HEK293 (cell line): Measurements from ENCODE around the gene SINHCAF.
A peak's percentile ranks its signal among the peaks of the same experiment; 100 is the strongest.

Experiments
- CTCF ChIA-PET: fragments of 350-600 bp; formaldehyde crosslinking; extraction: SDS; loops from one replicate; lab custom pipeline; 2021; ENCODE audit warnings: antibody characterized with exemption; lab: Yijun Ruan, JAX
- POLR2A ChIA-PET: fragments of 300-600 bp; formaldehyde crosslinking; extraction: SDS; loops from one replicate; lab custom pipeline; 2020; ENCODE audit warnings: antibody characterized with exemption, inconsistent platforms; lab: Yijun Ruan, JAX
- H3K27ac ChIP-seq: fragments of 200-500 bp; sonication (Bioruptor generic); 2 replicates; pipeline ENCODE4 v1.5.1; 2014; ENCODE audit warnings: low read depth, low read length, control low read depth, inconsistent platforms; ENCODE audit errors: extremely low read depth
- H3K36me3 ChIP-seq, 2 experiments: fragments of 200-500 bp in 1 of 2; sonication (Bioruptor generic) in 1 of 2; 1 replicate in 1 of 2; 2 replicates in 1 of 2; pipeline ENCODE4 v1.5.1; 2014 to 2017; ENCODE audit warnings: inconsistent platforms in 2 of 2, low read length in 2 of 2; ENCODE audit not compliant: control insufficient read depth in 2 of 2, insufficient read depth in 1 of 2
- H3K4me1 ChIP-seq: fragments of 200-500 bp; sonication (Bioruptor generic); 2 replicates; pipeline ENCODE4 v1.5.1; 2014; ENCODE audit warnings: mild to moderate bottlenecking, low read length, inconsistent platforms; ENCODE audit not compliant: control insufficient read depth, insufficient read depth
- H3K4me3 ChIP-seq: 2 replicates; pipeline ENCODE4 v1.5.1; 2011; ENCODE audit warnings: low read depth, mild to moderate bottlenecking, control low read depth, low read length, moderate library complexity
- H3K9me3 ChIP-seq: fragments of 200-500 bp; sonication (Bioruptor generic); 2 replicates; pipeline ENCODE4 v1.5.1; 2014; ENCODE audit warnings: low read depth, low read length, inconsistent platforms; ENCODE audit not compliant: control insufficient read depth, insufficient read depth
- FEZF1 ChIP-seq: fragments of 450-650 bp; formaldehyde crosslinking; IDR thresholded peaks from 2 replicates; pipeline ENCODE4 v1.5.1; 2016; ENCODE audit warnings: missing biosample characterization, missing genetic modification characterization
- INSM2 ChIP-seq: fragments of 450-650 bp; formaldehyde crosslinking; IDR thresholded peaks from 2 replicates; pipeline ENCODE4 v1.5.1; 2016; ENCODE audit warnings: missing biosample characterization, missing genetic modification characterization
- KLF17 ChIP-seq: fragments of 450-650 bp; formaldehyde crosslinking; IDR thresholded peaks from 2 replicates; pipeline ENCODE4 v1.5.1; 2016; ENCODE audit warnings: missing biosample characterization, missing genetic modification characterization
- PRDM10 ChIP-seq: fragments of 450-650 bp; formaldehyde crosslinking; IDR thresholded peaks from 2 replicates; pipeline ENCODE4 v1.5.1; 2016; ENCODE audit warnings: missing biosample characterization, missing genetic modification characterization
- PRDM4 ChIP-seq: fragments of 450-650 bp; formaldehyde crosslinking; IDR thresholded peaks from 2 replicates; pipeline ENCODE4 v1.5.1; 2017; ENCODE audit warnings: missing biosample characterization, missing genetic modification characterization
- ZNF529 ChIP-seq: fragments of 450-650 bp; formaldehyde crosslinking; IDR thresholded peaks from 2 replicates; pipeline ENCODE4 v1.5.1; 2017; ENCODE audit warnings: missing genetic modification characterization, missing biosample characterization; ENCODE audit not compliant: insufficient replicate concordance
- ZNF664 ChIP-seq: fragments of 450-650 bp; formaldehyde crosslinking; IDR thresholded peaks from 2 replicates; pipeline ENCODE4 v1.5.1; 2016; ENCODE audit warnings: missing biosample characterization, missing genetic modification characterization
- ZNF785 ChIP-seq: fragments of 450-650 bp; formaldehyde crosslinking; IDR thresholded peaks from 2 replicates; pipeline ENCODE4 v1.5.1; 2016; ENCODE audit warnings: missing biosample characterization, missing genetic modification characterization

The SINHCAF gene

GRCh38 chr12:31260840-31261239 is 65.1 kb downstream of the SINHCAF start:
- Histone ChIP-seq H3K27ac (no peak overlapping the region), H3K4me3 (no peak overlapping the region), H3K36me3 (no peaks in the 10 kb centered on the region; a peak in 1 of 3 replicates), H3K4me1 (no peaks in the 10 kb centered on the region), H3K9me3 (no peaks in the 10 kb centered on the region)
- ChIA-PET POLR2A (no interaction called here), CTCF (interaction anchor here (1.0 to 10.6 kb wide), 3 partner anchors 9 to 22 kb away, joined by 4 to 112 read pairs (median 5); no protein-coding TSS in a partner anchor)
- TF ChIP-seq PRDM10 (tag by site-specific recombination) (0 out of 2 replicates have a peak, but pooled peaks have one; percentile 26), FEZF1 (tag by site-specific recombination) (no peak)

GRCh38 chr12:31259136-31259886 is 66.6 kb downstream of the SINHCAF start:
- H3K4me1 ChIP-seq = no peaks in the 10 kb centered on the region
- POLR2A ChIA-PET = no interaction called here

More at GRCh38 chr12:31259136-31259886, 66.6 kb downstream of the SINHCAF start:
- Histone ChIP-seq H3K4me3 (no peak overlapping the region), H3K9me3 (no peaks in the 10 kb centered on the region), H3K27ac (no peak overlapping the region), H3K36me3 (no peaks in the 10 kb centered on the region; a peak in 1 of 3 replicates)
- TF ChIP-seq INSM2 (tag by site-specific recombination) (no peak), KLF17 (tag by site-specific recombination) (no peak), ZNF785 (tag by site-specific recombination) (no peak), PRDM4 (tag by site-specific recombination) (no peak), ZNF664 (no peak), ZNF529 (tag by site-specific recombination) (no peak)
- CTCF ChIA-PET = interaction anchor here (0.5 to 10.6 kb wide), 4 partner anchors 8 to 1053 kb away, joined by 3 to 112 read pairs (median 4); no protein-coding TSS in a partner anchor
